BJ (cell line): Measurements from ENCODE around the gene RPL35. TPM values are rescaled to one million over a fixed set of nuclear protein-coding genes. Genes with fewer than 3 reads are reported as not detected.

Source experiments
- CTCF ChIA-PET: fragments of 350-600 bp; formaldehyde crosslinking; extraction: SDS; loops from one replicate; lab custom pipeline; 2021; ENCODE audit warnings: antibody characterized with exemption, inconsistent platforms; lab: Yijun Ruan, JAX
- POLR2A ChIA-PET: fragments of 300-600 bp; sonication (Branson Sonifier 250); formaldehyde crosslinking; extraction: SDS; loops from one replicate; lab custom pipeline; 2021; ENCODE audit warnings: antibody characterized with exemption; lab: Charles Lee
- DNase-seq: peaks from one replicate; pipeline ENCODE4 v3.0.0-alpha.2; 2011; ENCODE audit warnings: low read depth
- H3K27me3 ChIP-seq: 2 replicates; pipeline ENCODE4 v1.6.0; 2011; ENCODE audit warnings: low read length; ENCODE audit not compliant: control insufficient read depth, insufficient read depth
- H3K36me3 ChIP-seq: 2 replicates; pipeline ENCODE4 v1.5.1; 2011; ENCODE audit warnings: low read length; ENCODE audit not compliant: control insufficient read depth, insufficient read depth
- H3K4me3 ChIP-seq: 2 replicates; pipeline ENCODE4 v1.5.1; 2011; ENCODE audit warnings: low read depth, mild to moderate bottlenecking, control low read depth, low read length
- CTCF ChIP-seq: IDR thresholded peaks from 2 replicates; pipeline ENCODE4 v1.5.1; 2011; ENCODE audit warnings: low read depth, mild to moderate bottlenecking, control low read depth, inconsistent platforms, low read length, moderate library complexity; ENCODE audit not compliant: insufficient read depth
- polyA plus RNA-seq: library from polyadenylated mRNA; depleted of rRNA; stranded (reverse); fragments of >200 nt; gene quantifications from 2 replicates; pipeline ENCODE4 v1.2.3, GENCODE V29; 2011

Gene RPL35
- polyA plus RNA-seq, 1 experiment = 3,181 TPM

GRCh38 chr9:124835026-124835557 is 26.7 kb downstream of the RPL35 start:
- POLR2A ChIA-PET = no interaction called here
- Histone ChIP-seq H3K27me3 (no peaks in the 10 kb centered on the region), H3K36me3 (no peaks in the 10 kb centered on the region), H3K4me3 (no peak overlapping the region)
- CTCF ChIA-PET = interaction anchor here (0.7 to 36.1 kb wide), 5 partner anchors 18 to 111 kb away, joined by 3 to 1161 read pairs (median 3); partner anchors contain the start of genes NR6A1, OLFML2A and WDR38
- no peak for DNase-seq
- TF ChIP-seq CTCF = no peak

DNA sequence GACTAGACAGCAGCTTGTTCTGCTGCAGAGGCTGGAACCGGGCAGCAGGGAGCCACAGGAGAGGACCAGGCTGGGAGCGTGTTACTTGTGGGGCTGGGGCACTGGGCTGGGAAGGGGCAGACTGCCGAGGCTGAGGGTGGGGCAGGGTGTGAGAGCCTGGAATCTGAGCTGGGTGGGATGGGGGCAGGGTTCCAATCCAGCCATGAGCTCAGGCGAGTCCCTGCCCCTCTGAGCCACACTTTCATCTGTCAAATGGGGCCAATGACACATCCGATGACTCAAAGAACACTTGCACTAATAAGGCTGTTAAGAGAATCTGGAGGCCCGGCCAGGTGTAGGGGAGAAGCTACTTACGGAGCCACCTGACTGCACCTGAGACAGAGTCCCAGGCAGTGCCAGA is 27.2 kb downstream of the RPL35 start:
- Histone ChIP-seq H3K36me3 (no peaks in the 10 kb centered on the region), H3K27me3 (no peaks in the 10 kb centered on the region), H3K4me3 (no peak overlapping the region)
- TF ChIP-seq CTCF = no peak
- POLR2A ChIA-PET = no interaction called here
- CTCF ChIA-PET = interaction anchor here (0.7 to 36.1 kb wide), 5 partner anchors 19 to 110 kb away, joined by 3 to 1161 read pairs (median 3); partner anchors contain the start of genes NR6A1, OLFML2A and WDR38
- DNase-seq = no peak

- no peak for TF ChIP-seq CTCF
- DNase-seq = no peak
- H3K36me3 ChIP-seq = no peaks in the 10 kb centered on the region
- 0 out of 2 replicates have a peak, but pooled peaks cover 2% of the 10 kb centered on the region for H3K27me3 ChIP-seq
- H3K4me3 ChIP-seq = no peak overlapping the region
- ChIA-PET POLR2A (interaction anchor here (0.7 kb wide), 1 partner anchor 12 kb away, joined by 9 read pairs; no protein-coding TSS in a partner anchor), CTCF (interaction anchor here (1.8 to 36.1 kb wide), 4 partner anchors 9 to 56 kb away, joined by 5 to 1161 read pairs (median 127); partner anchors contain the start of genes NR6A1, OLFML2A and WDR38)
These were observed 30.0 kb downstream of the RPL35 start for GRCh38 chr9:124831642-124832364.

GRCh38 chr9:124830593-124830992 is 31.2 kb downstream of the RPL35 start:
- POLR2A ChIA-PET = no interaction called here
- CTCF ChIA-PET = interaction anchor here (3.0 to 36.1 kb wide), 3 partner anchors 11 to 54 kb away, joined by 18 to 1161 read pairs (median 236); partner anchors contain the start of genes NR6A1, OLFML2A and WDR38

More at GRCh38 chr9:124830593-124830992, 31.2 kb downstream of the RPL35 start:
- TF ChIP-seq CTCF = no peak
- Histone ChIP-seq H3K36me3 (no peaks in the 10 kb centered on the region), H3K27me3 (0 out of 2 replicates have a peak, but pooled peaks cover 2% of the 10 kb centered on the region), H3K4me3 (no peak overlapping the region)
- DNase-seq = no peak
